Right lobe of liver (tissue), 4 donors: ENCODE results near the gene B4GALT2.

Source experiments
- CTCF ChIP-seq, 4 donors: fragments of 200-600 bp in 3 of 4; fragments of 450-650 bp in 1 of 4; IDR thresholded peaks; one replicate each; pipeline versions ENCODE4 v1.5.1 to v1.8.0; 2016 to 2022; ENCODE audit warnings: antibody characterized with exemption in 4 of 4, mild to moderate bottlenecking in 2 of 4
- POLR2A ChIP-seq: fragments of 450-650 bp; IDR thresholded peaks from one replicate; pipeline ENCODE4 v1.6.1; 2017; ENCODE audit warnings: antibody characterized with exemption, mild to moderate bottlenecking
- donor health status: DM: no; HTN: no; CAD: no.
- donor health status: DM: no; HTN: no; CAD: no.
- donor health status: DM: no; HTN: yes; CAD: no.

GRCh38 chr1:43954036-43954435, 25.0 kb upstream of the B4GALT2 start:
- TF ChIP-seq CTCF (IDR thresholded peaks at IDR 0.05) (no peak), POLR2A (no peak)
